K562 (cell line): Measurements from ENCODE around the gene NAALAD2. TPM values are rescaled to one million over a fixed set of nuclear protein-coding genes. Genes with fewer than 3 reads are reported as not detected.

ENCODE experiments used
- BCL6 ChIP-seq: fragments of 250-450 bp; sonication (Bioruptor Pico); IDR thresholded peaks from 2 replicates; pipeline ENCODE4 v1.4.0; 2020
- C11orf30 ChIP-seq: fragments of 450-650 bp; IDR thresholded peaks from 2 replicates; pipeline ENCODE4 v1.6.1; 2016; ENCODE audit warnings: low read depth, mild to moderate bottlenecking
- ETV5 ChIP-seq: sonication (generic); formaldehyde crosslinking; IDR thresholded peaks from 2 replicates; pipeline ENCODE4 v1.4.0; 2020; ENCODE audit warnings: low read depth, mild to moderate bottlenecking, missing genetic modification reagents
- GABPA ChIP-seq: fragments of 200-800 bp; sonication (Bioruptor generic); conservative IDR thresholded peaks from 2 replicates; pipeline ENCODE4 v1.6.1; 2016; ENCODE audit warnings: low read depth, missing genetic modification characterization, missing compliant biosample characterization
- MEIS2 ChIP-seq: fragments of 450-650 bp; IDR thresholded peaks from 2 replicates; pipeline ENCODE4 v1.6.1; 2014; ENCODE audit warnings: mild to moderate bottlenecking; ENCODE audit not compliant: partially characterized antibody
- MTF1 ChIP-seq: fragments of 250-450 bp; sonication (Bioruptor Pico); IDR thresholded peaks from 2 replicates; pipeline ENCODE4 v1.9.0; 2021; ENCODE audit warnings: moderate library complexity, mild to moderate bottlenecking, inconsistent platforms, borderline replicate concordance
- POLR2A ChIP-seq: fragments of 450-650 bp; conservative IDR thresholded peaks from 2 replicates; pipeline ENCODE4 v1.6.1; 2016
- RAD21 ChIP-seq, 2 experiments: fragments of 250-450 bp in 1 of 2; fragments of 450-650 bp in 1 of 2; sonication (Bioruptor Pico) in 1 of 2; formaldehyde crosslinking in 1 of 2; IDR thresholded peaks in 1 of 2; conservative IDR thresholded peaks in 1 of 2; 2 replicates each; pipeline versions ENCODE4 v1.4.0 to v1.8.0; 2020 to 2022; ENCODE audit warnings: mild to moderate bottlenecking in 2 of 2, moderate library complexity in 1 of 2
- RBFOX2 ChIP-seq: fragments of 200-400 bp; formaldehyde crosslinking; IDR thresholded peaks from 2 replicates; pipeline ENCODE4 v1.6.1; 2017; ENCODE audit warnings: low read depth, mild to moderate bottlenecking, low read length, moderate library complexity
- RBM34 ChIP-seq: fragments of 200-400 bp; formaldehyde crosslinking; IDR thresholded peaks from 2 replicates; pipeline ENCODE4 v1.6.1; 2018; ENCODE audit warnings: low read length, borderline replicate concordance; ENCODE audit not compliant: insufficient read depth
- SIN3A ChIP-seq, 2 experiments: fragments of 150-350 bp in 1 of 2; IDR thresholded peaks; 2 replicates each; pipeline ENCODE4 v1.6.1; 2011 to 2016; ENCODE audit warnings: borderline replicate concordance in 2 of 2, low read depth in 2 of 2, low read length in 2 of 2, mild to moderate bottlenecking in 2 of 2, moderate library complexity in 2 of 2; ENCODE audit not compliant: control insufficient read depth in 1 of 2
- SIN3B ChIP-seq: fragments of 450-650 bp; IDR thresholded peaks from 2 replicates; pipeline ENCODE4 v1.6.1; 2017; ENCODE audit warnings: low read depth, mild to moderate bottlenecking, moderate library complexity
- ZNF79 ChIP-seq: fragments of 250-450 bp; sonication (Bioruptor Pico); IDR thresholded peaks from 2 replicates; pipeline ENCODE4 v1.4.0; 2020; ENCODE audit warnings: low read depth, mild to moderate bottlenecking, moderate library complexity
- polyA plus RNA-seq, 8 experiments: library from polyadenylated mRNA; depleted of rRNA in 4 of 8; stranded (reverse) in 5 of 8; unstranded in 3 of 8; fragments of >200 nt; fragmentation: Nextera tagmentation in 2 of 8; fragmentation: Illumina TruSeq in 1 of 8; extraction: Ambion mirVana in 2 of 8; extraction: Trizol in 1 of 8; gene quantifications; 2 replicates each; pipeline versions ENCODE4 v1.2.1 to v1.2.3, GENCODE V29; 2011 to 2014; ENCODE audit warnings: inconsistent platforms in 1 of 8, missing spikeins in 1 of 8
- total RNA-seq, 7 experiments: library from RNA; depleted of rRNA in 6 of 7; stranded (reverse); fragments of >200 nt in 6 of 7; fragmentation: Illumina TruSeq in 2 of 7; extraction: Trizol in 2 of 7; gene quantifications; 2 replicates each; pipeline versions ENCODE4 v1.2.1 to v1.2.3, GENCODE V29; 2011 to 2021; ENCODE audit warnings: low replicate concordance in 1 of 7
- TF ChIP-seq, protein P1 (sequence below): sonication (generic); formaldehyde crosslinking; IDR thresholded peaks from 2 replicates; pipeline ENCODE4 v1.8.1; 2023; ENCODE audit warnings: mild to moderate bottlenecking, missing genetic modification reagents
- TF ChIP-seq, protein P2 (sequence below): sonication (generic); formaldehyde crosslinking; IDR thresholded peaks from 2 replicates; pipeline ENCODE4 v1.8.1; 2023; ENCODE audit warnings: mild to moderate bottlenecking, missing genetic modification reagents, moderate library complexity
- TF ChIP-seq, protein P3 (sequence below): fragments of 250-450 bp; sonication (Bioruptor Pico); IDR thresholded peaks from 2 replicates; pipeline ENCODE4 v1.8.0; 2022; ENCODE audit warnings: inconsistent platforms, mild to moderate bottlenecking, moderate library complexity, borderline replicate concordance
- TF ChIP-seq, protein P4 (sequence below), 2 experiments: fragments of 450-650 bp; conservative IDR thresholded peaks; 2 replicates each; pipeline ENCODE4 v1.6.1; 2017; ENCODE audit warnings: mild to moderate bottlenecking in 2 of 2, moderate library complexity in 2 of 2
- TF ChIP-seq, protein P5 (sequence below): IDR thresholded peaks from 3 replicates; pipeline ENCODE4 v1.6.1; 2011; ENCODE audit warnings: borderline replicate concordance, mild to moderate bottlenecking; ENCODE audit not compliant: insufficient read length, insufficient read depth

NAALAD2 gene
- total and polyA plus RNA-seq, 9 of the 15 experiments (the other 6 are each of a cell fraction or from before 2014, with no cell fraction given), result 0.05 to 0.24 (median 0.12) TPM

DNA sequence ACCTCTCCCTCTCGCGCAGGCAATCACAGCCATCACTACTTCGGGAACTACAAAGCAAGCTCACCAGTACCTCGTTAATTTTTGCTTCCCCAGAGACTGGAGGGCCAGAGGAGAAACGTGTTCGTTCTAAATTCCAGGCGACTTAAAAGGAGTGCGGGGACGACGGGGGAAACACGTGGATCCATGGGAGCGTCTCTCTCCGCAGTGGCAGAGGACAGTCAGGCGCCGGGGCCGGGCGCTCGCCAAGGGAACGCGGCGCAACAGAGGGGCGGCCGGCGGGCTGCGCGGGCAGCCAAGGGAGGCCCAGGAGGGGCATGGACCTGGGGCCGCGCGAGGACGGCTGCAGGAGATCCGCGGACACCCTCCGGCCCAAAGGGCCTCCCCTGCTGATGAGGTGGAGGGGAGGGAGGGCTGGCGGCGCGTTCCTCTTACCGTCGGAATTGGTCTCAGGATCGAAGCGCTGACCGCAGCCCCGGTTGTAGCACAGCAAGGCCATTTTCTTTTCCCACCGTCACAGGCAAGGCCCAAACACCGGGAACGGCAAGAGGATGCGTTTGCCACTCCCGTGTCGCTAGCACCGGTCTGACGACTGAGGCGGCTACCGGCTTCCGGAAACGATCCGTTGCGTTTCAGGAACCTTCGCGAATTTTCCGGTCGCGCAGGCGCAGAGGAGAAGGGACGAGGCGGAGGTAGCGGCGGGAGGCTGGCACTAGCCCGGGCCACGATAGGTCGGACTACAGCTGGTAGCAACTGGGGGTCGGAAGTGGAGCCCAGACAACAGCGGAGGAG is 88.2 kb downstream of the NAALAD2 start, which contains the start of gene CHORDC1 (continued):
- TF ChIP-seq, protein P1, sequence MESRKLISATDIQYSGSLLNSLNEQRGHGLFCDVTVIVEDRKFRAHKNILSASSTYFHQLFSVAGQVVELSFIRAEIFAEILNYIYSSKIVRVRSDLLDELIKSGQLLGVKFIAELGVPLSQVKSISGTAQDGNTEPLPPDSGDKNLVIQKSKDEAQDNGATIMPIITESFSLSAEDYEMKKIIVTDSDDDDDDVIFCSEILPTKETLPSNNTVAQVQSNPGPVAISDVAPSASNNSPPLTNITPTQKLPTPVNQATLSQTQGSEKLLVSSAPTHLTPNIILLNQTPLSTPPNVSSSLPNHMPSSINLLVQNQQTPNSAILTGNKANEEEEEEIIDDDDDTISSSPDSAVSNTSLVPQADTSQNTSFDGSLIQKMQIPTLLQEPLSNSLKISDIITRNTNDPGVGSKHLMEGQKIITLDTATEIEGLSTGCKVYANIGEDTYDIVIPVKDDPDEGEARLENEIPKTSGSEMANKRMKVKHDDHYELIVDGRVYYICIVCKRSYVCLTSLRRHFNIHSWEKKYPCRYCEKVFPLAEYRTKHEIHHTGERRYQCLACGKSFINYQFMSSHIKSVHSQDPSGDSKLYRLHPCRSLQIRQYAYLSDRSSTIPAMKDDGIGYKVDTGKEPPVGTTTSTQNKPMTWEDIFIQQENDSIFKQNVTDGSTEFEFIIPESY (CRISPR knock-in tag), result 0 out of 2 replicates have a peak, but pooled peaks have one; percentile 13
- TF ChIP-seq RAD21 (CRISPR knock-in tag; conservative IDR thresholded peaks at IDR 0.05 in 1 of 2, IDR thresholded peaks at IDR 0.05 in 1 of 2) (no peak), BCL6 (CRISPR knock-in tag) (no peak), RBFOX2 (peak; percentile 95), RBM34 (no peak), GABPA (peak; percentile 84), MEIS2 (peak; percentile 67), C11orf30 (no peak), ZNF79 (CRISPR knock-in tag) (no peak), POLR2A (peak; percentile 91), ETV5 (CRISPR knock-in tag) (0 out of 2 replicates have a peak, but pooled peaks have one; percentile 12), MTF1 (CRISPR knock-in tag) (no peak), SIN3B (0 out of 2 replicates have a peak, but pooled peaks have one; percentile 3), SIN3A (IDR thresholded peaks at IDR 0.05; ENCODE audit: borderline replicate concordance in 2 of 2, control insufficient read depth in 1 of 2, low read depth in 2 of 2, low read length in 2 of 2) (peak; percentile 30 to 64; a peak in 1 of 4 replicates)
- TF ChIP-seq, protein P2, sequence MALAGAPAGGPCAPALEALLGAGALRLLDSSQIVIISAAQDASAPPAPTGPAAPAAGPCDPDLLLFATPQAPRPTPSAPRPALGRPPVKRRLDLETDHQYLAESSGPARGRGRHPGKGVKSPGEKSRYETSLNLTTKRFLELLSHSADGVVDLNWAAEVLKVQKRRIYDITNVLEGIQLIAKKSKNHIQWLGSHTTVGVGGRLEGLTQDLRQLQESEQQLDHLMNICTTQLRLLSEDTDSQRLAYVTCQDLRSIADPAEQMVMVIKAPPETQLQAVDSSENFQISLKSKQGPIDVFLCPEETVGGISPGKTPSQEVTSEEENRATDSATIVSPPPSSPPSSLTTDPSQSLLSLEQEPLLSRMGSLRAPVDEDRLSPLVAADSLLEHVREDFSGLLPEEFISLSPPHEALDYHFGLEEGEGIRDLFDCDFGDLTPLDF (CRISPR knock-in tag), result 0 out of 2 replicates have a peak, but pooled peaks have one; percentile 54
- TF ChIP-seq, protein P3, sequence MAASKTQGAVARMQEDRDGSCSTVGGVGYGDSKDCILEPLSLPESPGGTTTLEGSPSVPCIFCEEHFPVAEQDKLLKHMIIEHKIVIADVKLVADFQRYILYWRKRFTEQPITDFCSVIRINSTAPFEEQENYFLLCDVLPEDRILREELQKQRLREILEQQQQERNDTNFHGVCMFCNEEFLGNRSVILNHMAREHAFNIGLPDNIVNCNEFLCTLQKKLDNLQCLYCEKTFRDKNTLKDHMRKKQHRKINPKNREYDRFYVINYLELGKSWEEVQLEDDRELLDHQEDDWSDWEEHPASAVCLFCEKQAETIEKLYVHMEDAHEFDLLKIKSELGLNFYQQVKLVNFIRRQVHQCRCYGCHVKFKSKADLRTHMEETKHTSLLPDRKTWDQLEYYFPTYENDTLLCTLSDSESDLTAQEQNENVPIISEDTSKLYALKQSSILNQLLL, result no peak
- TF ChIP-seq, protein P4, sequence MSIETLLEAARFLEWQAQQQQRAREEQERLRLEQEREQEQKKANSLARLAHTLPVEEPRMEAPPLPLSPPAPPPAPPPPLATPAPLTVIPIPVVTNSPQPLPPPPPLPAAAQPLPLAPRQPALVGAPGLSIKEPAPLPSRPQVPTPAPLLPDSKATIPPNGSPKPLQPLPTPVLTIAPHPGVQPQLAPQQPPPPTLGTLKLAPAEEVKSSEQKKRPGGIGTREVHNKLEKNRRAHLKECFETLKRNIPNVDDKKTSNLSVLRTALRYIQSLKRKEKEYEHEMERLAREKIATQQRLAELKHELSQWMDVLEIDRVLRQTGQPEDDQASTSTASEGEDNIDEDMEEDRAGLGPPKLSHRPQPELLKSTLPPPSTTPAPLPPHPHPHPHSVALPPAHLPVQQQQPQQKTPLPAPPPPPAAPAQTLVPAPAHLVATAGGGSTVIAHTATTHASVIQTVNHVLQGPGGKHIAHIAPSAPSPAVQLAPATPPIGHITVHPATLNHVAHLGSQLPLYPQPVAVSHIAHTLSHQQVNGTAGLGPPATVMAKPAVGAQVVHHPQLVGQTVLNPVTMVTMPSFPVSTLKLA (conservative IDR thresholded peaks at IDR 0.05), result peak; percentile 63 to 74; a peak in 3 of 4 replicates
- TF ChIP-seq, protein P5, sequence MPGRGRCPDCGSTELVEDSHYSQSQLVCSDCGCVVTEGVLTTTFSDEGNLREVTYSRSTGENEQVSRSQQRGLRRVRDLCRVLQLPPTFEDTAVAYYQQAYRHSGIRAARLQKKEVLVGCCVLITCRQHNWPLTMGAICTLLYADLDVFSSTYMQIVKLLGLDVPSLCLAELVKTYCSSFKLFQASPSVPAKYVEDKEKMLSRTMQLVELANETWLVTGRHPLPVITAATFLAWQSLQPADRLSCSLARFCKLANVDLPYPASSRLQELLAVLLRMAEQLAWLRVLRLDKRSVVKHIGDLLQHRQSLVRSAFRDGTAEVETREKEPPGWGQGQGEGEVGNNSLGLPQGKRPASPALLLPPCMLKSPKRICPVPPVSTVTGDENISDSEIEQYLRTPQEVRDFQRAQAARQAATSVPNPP, result no peak
